H1 (cell line): Measurements from ENCODE around the gene DCAF6. TPM values are rescaled to one million over a fixed set of nuclear protein-coding genes. Genes with fewer than 3 reads are reported as not detected.

ENCODE experiments used
- CTCF ChIA-PET: fragments of 300-600 bp; sonication (Branson Sonifier 250); formaldehyde crosslinking; loops from one replicate; lab custom pipeline; 2021; ENCODE audit not compliant: partially characterized antibody; lab: Charles Lee
- POLR2A ChIA-PET: fragments of 300-600 bp; sonication (Branson Sonifier 250); formaldehyde crosslinking; loops from one replicate; lab custom pipeline; 2021; ENCODE audit warnings: inconsistent platforms; ENCODE audit not compliant: partially characterized antibody; lab: Charles Lee
- DNase-seq, 2 experiments: peaks; one replicate each; pipeline versions ENCODE4 v3.0.0 to v3.0.0-alpha.2; 2010 to 2022; ENCODE audit warnings: low spot score in 2 of 2, low read depth in 1 of 2, mixed read lengths in 1 of 2
- FAIRE-seq: peaks from 2 replicates; lab custom pipeline; 2011; peaks lifted over from hg19 to GRCh38; lab: Jason Lieb, UNC
- H2AFZ ChIP-seq: 2 replicates; pipeline ENCODE4 v1.8.1; 2012; ENCODE audit warnings: low read length, inconsistent platforms
- H2AK5ac ChIP-seq: 2 replicates; pipeline ENCODE4 v1.6.1; 2013; ENCODE audit warnings: low read depth, low read length
- H2BK120ac ChIP-seq: replicated peaks from 2 replicates; pipeline ENCODE3; 2013; ENCODE audit warnings: low read depth, low read length, inconsistent platforms
- H2BK12ac ChIP-seq: 2 replicates; pipeline ENCODE4 v1.6.1; 2013; ENCODE audit warnings: low read depth, low read length
- H2BK15ac ChIP-seq: 2 replicates; pipeline ENCODE4 v1.6.1; 2013; ENCODE audit warnings: low read length
- H2BK20ac ChIP-seq: 2 replicates; pipeline ENCODE4 v1.6.1; 2013; ENCODE audit warnings: low read length
- H2BK5ac ChIP-seq: 2 replicates; pipeline ENCODE4 v1.6.1; 2013; ENCODE audit warnings: low read depth, low read length
- H3K14ac ChIP-seq: 2 replicates; pipeline ENCODE4 v1.6.1; 2013; ENCODE audit warnings: inconsistent platforms; ENCODE audit not compliant: insufficient read length
- H3K18ac ChIP-seq: 2 replicates; pipeline ENCODE4 v1.6.1; 2013; ENCODE audit warnings: low read length; ENCODE audit errors: extremely low read depth
- H3K23ac ChIP-seq: 2 replicates; pipeline ENCODE4 v1.6.1; 2013; ENCODE audit warnings: inconsistent platforms; ENCODE audit not compliant: insufficient read length
- H3K23me2 ChIP-seq: 2 replicates; pipeline ENCODE4 v1.6.1; 2013; ENCODE audit warnings: low read depth, low read length
- H3K27ac ChIP-seq: 2 replicates; pipeline ENCODE4 v1.6.1; 2011; ENCODE audit warnings: low read depth, low read length, inconsistent platforms
- H3K27me3 ChIP-seq, 4 experiments: replicated peaks in 1 of 4; 1 replicate in 1 of 4; 2 replicates in 3 of 4; pipeline versions ENCODE4 v1.6.1 to v1.8.1; 2011 to 2013; ENCODE audit warnings: low read length in 3 of 4, mild to moderate bottlenecking in 3 of 4, inconsistent platforms in 2 of 4, mixed read lengths in 2 of 4, moderate library complexity in 1 of 4; ENCODE audit not compliant: control insufficient read depth in 3 of 4, insufficient read depth in 3 of 4; ENCODE audit errors: extremely low read depth in 1 of 4
- H3K36me3 ChIP-seq, 4 experiments: 2 replicates each; pipeline versions ENCODE4 v1.6.1 to v1.8.1; 2011 to 2013; ENCODE audit warnings: mild to moderate bottlenecking in 4 of 4, low read length in 3 of 4, moderate library complexity in 2 of 4, control low read depth in 1 of 4, inconsistent platforms in 1 of 4; ENCODE audit not compliant: insufficient read depth in 4 of 4, control insufficient read depth in 2 of 4
- H3K4ac ChIP-seq: replicated peaks from 2 replicates; pipeline ENCODE3; 2013; ENCODE audit warnings: low read length, low read depth, mixed read lengths, inconsistent platforms; ENCODE audit not compliant: insufficient read length
- H3K4me1 ChIP-seq, 4 experiments: replicated peaks in 1 of 4; 1 replicate in 1 of 4; 2 replicates in 3 of 4; pipeline versions ENCODE4 v1.6.1 to v1.8.1; 2011 to 2013; ENCODE audit warnings: low read length in 3 of 4, inconsistent platforms in 2 of 4, mixed read lengths in 1 of 4; ENCODE audit not compliant: insufficient read depth in 4 of 4, control insufficient read depth in 3 of 4
- H3K4me2 ChIP-seq, 2 experiments: 2 replicates each; pipeline versions ENCODE4 v1.6.1 to v1.8.1; 2011 to 2013; ENCODE audit warnings: low read depth in 2 of 2, low read length in 2 of 2, control low read depth in 1 of 2, inconsistent platforms in 1 of 2, mild to moderate bottlenecking in 1 of 2; ENCODE audit not compliant: insufficient read depth in 1 of 2
- H3K4me3 ChIP-seq, 4 experiments: fragments of 200-600, 300-600 bp in 1 of 4; sonication (generic), shearing (Covaris generic), sonication (Bioruptor Twin) in 1 of 4; 2 replicates each; pipeline versions ENCODE4 v1.5.1 to v1.8.1; 2011 to 2016; ENCODE audit warnings: low read length in 4 of 4, low read depth in 3 of 4, control low read depth in 2 of 4, inconsistent platforms in 2 of 4, mild to moderate bottlenecking in 2 of 4, mixed read lengths in 1 of 4, moderate library complexity in 1 of 4; ENCODE audit not compliant: insufficient read depth in 2 of 4; ENCODE audit errors: extremely low read depth in 1 of 4
- H3K56ac ChIP-seq: replicated peaks from 2 replicates; pipeline ENCODE3; 2013; ENCODE audit warnings: low read depth, mild to moderate bottlenecking, mixed read lengths, low read length, inconsistent platforms; ENCODE audit not compliant: insufficient read length
- H3K79me1 ChIP-seq: 2 replicates; pipeline ENCODE4 v1.6.1; 2013; ENCODE audit warnings: low read depth, low read length, control low read depth
- H3K79me2 ChIP-seq, 2 experiments: 2 replicates each; pipeline versions ENCODE4 v1.6.1 to v1.8.1; 2012 to 2013; ENCODE audit warnings: low read length in 2 of 2, mild to moderate bottlenecking in 2 of 2, inconsistent platforms in 1 of 2; ENCODE audit not compliant: insufficient read depth in 2 of 2, control insufficient read depth in 1 of 2
- H3K9ac ChIP-seq, 4 experiments: replicated peaks in 1 of 4; 1 replicate in 1 of 4; 2 replicates in 3 of 4; pipeline versions ENCODE4 v1.6.1 to v1.8.1; 2011 to 2013; ENCODE audit warnings: low read depth in 3 of 4, low read length in 3 of 4, control low read depth in 2 of 4, mild to moderate bottlenecking in 2 of 4, moderate library complexity in 2 of 4, inconsistent platforms in 1 of 4; ENCODE audit errors: extremely low read depth in 1 of 4
- H3K9me3 ChIP-seq, 2 experiments: 2 replicates each; pipeline versions ENCODE4 v1.6.1 to v1.8.1; 2012 to 2013; ENCODE audit warnings: mild to moderate bottlenecking in 2 of 2, moderate library complexity in 2 of 2, control low read depth in 1 of 2, inconsistent platforms in 1 of 2, low read depth in 1 of 2, low read length in 1 of 2, mixed read lengths in 1 of 2; ENCODE audit not compliant: insufficient read depth in 2 of 2
- H4K20me1 ChIP-seq, 2 experiments: replicated peaks in 1 of 2; 2 replicates each; pipeline versions ENCODE3 to v1.8.1; 2011 to 2013; ENCODE audit warnings: inconsistent platforms in 2 of 2, low read length in 2 of 2, mild to moderate bottlenecking in 1 of 2; ENCODE audit not compliant: insufficient read depth in 2 of 2, control insufficient read depth in 1 of 2
- H4K5ac ChIP-seq: 2 replicates; pipeline ENCODE4 v1.6.1; 2013; ENCODE audit warnings: low read length, low read depth, mixed read lengths, inconsistent platforms; ENCODE audit not compliant: insufficient read length
- H4K8ac ChIP-seq: 2 replicates; pipeline ENCODE4 v1.8.0; 2013; ENCODE audit warnings: mild to moderate bottlenecking, moderate library complexity, low read length, inconsistent platforms; ENCODE audit not compliant: insufficient read depth; ENCODE audit errors: extremely low read depth
- H4K91ac ChIP-seq: replicated peaks from 2 replicates; pipeline ENCODE3; 2013; ENCODE audit warnings: low read length, mixed read lengths, inconsistent platforms; ENCODE audit not compliant: insufficient read length
- ASH2L ChIP-seq: fragments of 200-600, 300-600 bp; sonication (generic); IDR thresholded peaks from one replicate; pipeline ENCODE4 v1.7.1; 2017; ENCODE audit warnings: low read length
- BRCA1 ChIP-seq: IDR thresholded peaks from 2 replicates; pipeline ENCODE4 v1.6.1; 2012; ENCODE audit warnings: low read depth, low read length, improper control_type of control experiment
- EP300 ChIP-seq, 2 experiments: IDR thresholded peaks; 1 replicate in 1 of 2; 2 replicates in 1 of 2; pipeline ENCODE4 v1.6.1; 2011 to 2012; ENCODE audit warnings: low read depth in 2 of 2, low read length in 2 of 2, mild to moderate bottlenecking in 2 of 2, borderline replicate concordance in 1 of 2, inconsistent platforms in 1 of 2, moderate library complexity in 1 of 2
- MAFK ChIP-seq: IDR thresholded peaks from 2 replicates; pipeline ENCODE4 v1.6.1; 2012; ENCODE audit warnings: low read depth, mild to moderate bottlenecking, improper control_type of control experiment, low read length
- PHF8 ChIP-seq: fragments of 200-600 bp; sonication (generic); conservative IDR thresholded peaks from 2 replicates; pipeline ENCODE4 v1.7.1; 2012; ENCODE audit warnings: low read depth, mild to moderate bottlenecking, inconsistent platforms, low read length, moderate library complexity
- RFX5 ChIP-seq: IDR thresholded peaks from 2 replicates; pipeline ENCODE4 v1.6.1; 2011; ENCODE audit warnings: low read depth, low read length, improper control_type of control experiment, borderline replicate concordance
- WGBS, 2 experiments: shearing (Covaris generic) in 1 of 2; methylation state at CpG; one replicate each; pipeline versions ENCODE4 v1.1.6 to v1.1.7; 2013 to 2015; ENCODE audit warnings: low lambda C conversion rate in 2 of 2, mixed read lengths in 2 of 2, inconsistent platforms in 1 of 2, low coverage in 1 of 2, missing lambda C conversion rate in 1 of 2; ENCODE audit not compliant: insufficient replicate concordance in 2 of 2, insufficient coverage in 1 of 2, insufficient read length in 1 of 2; ENCODE audit errors: extremely low coverage in 1 of 2, missing lambda C conversion rate in 1 of 2; 5-methylcytosine and 5-hydroxymethylcytosine counted together
- polyA plus RNA-seq, 7 experiments: library from polyadenylated mRNA; depleted of rRNA in 3 of 7; stranded (reverse) in 5 of 7; unstranded in 2 of 7; fragments of >200 nt in 5 of 7; fragments of 200-250 nt in 2 of 7; gene quantifications; 1 replicate in 5 of 7; 2 replicates in 1 of 7; 4 replicates in 1 of 7; pipeline versions ENCODE4 v1.2.1 to v1.2.3, GENCODE V29; 2011 to 2013; ENCODE audit warnings: missing spikeins in 2 of 7, mixed read lengths in 2 of 7
- total RNA-seq: library from RNA; stranded (reverse); fragmentation: NEBNext Ultra II Directional; extraction: Animal tissue kit (Norgen Biotek cat#: 25700); gene quantifications from 2 replicates; pipeline ENCODE4 v1.2.1, GENCODE V29; 2021
- TF ChIP-seq, protein P1 (sequence below): IDR thresholded peaks from 2 replicates; pipeline ENCODE4 v1.6.1; 2012; ENCODE audit warnings: low read length, inconsistent platforms

The DCAF6 gene
- total and polyA plus RNA-seq, 2 of the 8 experiments (the other 6 are each of a cell fraction or from before 2014, with no cell fraction given): 12.3 to 17.4 TPM

GRCh38 chr1:167899253-167899681 lies 37.2 kb upstream of the DCAF6 start:
- H3K4me2 ChIP-seq: no peak overlapping the region
- H2BK15ac ChIP-seq: no peak overlapping the region
- ChIA-PET POLR2A (no interaction called here), CTCF (interaction anchor here (0.6 to 1.1 kb wide), 2 partner anchors 73 to 139 kb away, joined by 3 to 4 read pairs; no protein-coding TSS in a partner anchor)
- H3K14ac ChIP-seq: no peak overlapping the region
- no peak overlapping the region for H3K9ac ChIP-seq
- H4K91ac ChIP-seq: no peak overlapping the region
- H2BK5ac ChIP-seq: no peak overlapping the region
- H3K18ac ChIP-seq: no peak overlapping the region
- no peak overlapping the region for H2BK12ac ChIP-seq
- no peak overlapping the region for H4K5ac ChIP-seq
- H3K79me1 ChIP-seq: no peaks in the 10 kb centered on the region
- no peak overlapping the region for H2AFZ ChIP-seq
- H3K4me1 ChIP-seq: no peaks in the 10 kb centered on the region
- no peaks in the 10 kb centered on the region for H3K79me2 ChIP-seq
- H3K23me2 ChIP-seq: no peaks in the 10 kb centered on the region
- 95% methylated on average over 4 of the region's 4 CpGs; no CpG with 5 or more reads in 1 of the 2 experiments for WGBS, 2 experiments
- TF ChIP-seq PHF8 (no peak), EP300 (IDR thresholded peaks at IDR 0.05; ENCODE audit: borderline replicate concordance in 1 of 2, low read depth in 2 of 2, low read length in 2 of 2) (no peak), MAFK (no peak), ASH2L (no peak), RFX5 (no peak), BRCA1 (no peak)
- TF ChIP-seq, protein P1, sequence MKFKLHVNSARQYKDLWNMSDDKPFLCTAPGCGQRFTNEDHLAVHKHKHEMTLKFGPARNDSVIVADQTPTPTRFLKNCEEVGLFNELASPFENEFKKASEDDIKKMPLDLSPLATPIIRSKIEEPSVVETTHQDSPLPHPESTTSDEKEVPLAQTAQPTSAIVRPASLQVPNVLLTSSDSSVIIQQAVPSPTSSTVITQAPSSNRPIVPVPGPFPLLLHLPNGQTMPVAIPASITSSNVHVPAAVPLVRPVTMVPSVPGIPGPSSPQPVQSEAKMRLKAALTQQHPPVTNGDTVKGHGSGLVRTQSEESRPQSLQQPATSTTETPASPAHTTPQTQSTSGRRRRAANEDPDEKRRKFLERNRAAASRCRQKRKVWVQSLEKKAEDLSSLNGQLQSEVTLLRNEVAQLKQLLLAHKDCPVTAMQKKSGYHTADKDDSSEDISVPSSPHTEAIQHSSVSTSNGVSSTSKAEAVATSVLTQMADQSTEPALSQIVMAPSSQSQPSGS: no peak
- no peak overlapping the region for H3K4ac ChIP-seq
- no peak overlapping the region for H2BK20ac ChIP-seq
- H2AK5ac ChIP-seq: no peak overlapping the region
- H4K20me1 ChIP-seq: no peaks in the 10 kb centered on the region
- H3K27me3 ChIP-seq: no peaks in the 10 kb centered on the region
- no peaks in the 10 kb centered on the region; a peak in 1 of 4 replicates for H3K9me3 ChIP-seq
- no peak overlapping the region for H2BK120ac ChIP-seq
- H3K4me3 ChIP-seq: no peak overlapping the region
- no peak for DNase-seq
- H4K8ac ChIP-seq: no peak overlapping the region
- no peak for FAIRE-seq
- no peak overlapping the region for H3K56ac ChIP-seq
- H3K27ac ChIP-seq: no peak overlapping the region
- H3K23ac ChIP-seq: no peak overlapping the region
- H3K36me3 ChIP-seq: no peaks in the 10 kb centered on the region
